Stimulated activated CD4-positive, alpha-beta T cell treated with anti-CD3 and anti-CD28 coated beads, Interleukin-1b, Interleukin-23, amount 100 ng/mL, for 1 hour (primary cell): Measurements from ENCODE around the gene SRCIN1.
"Not testable (repeated sequence)": the region's sequence is repeated elsewhere in the genome, so short reads cannot be mapped to it uniquely, and the experiment has no call there.

ENCODE experiments used
- DNase-seq, 2 donors: peaks; one replicate each; pipeline ENCODE4 v3.0.0-alpha.2; 2020; ENCODE audit warnings: low read depth in 2 of 2

SRCIN1 gene, protein sequence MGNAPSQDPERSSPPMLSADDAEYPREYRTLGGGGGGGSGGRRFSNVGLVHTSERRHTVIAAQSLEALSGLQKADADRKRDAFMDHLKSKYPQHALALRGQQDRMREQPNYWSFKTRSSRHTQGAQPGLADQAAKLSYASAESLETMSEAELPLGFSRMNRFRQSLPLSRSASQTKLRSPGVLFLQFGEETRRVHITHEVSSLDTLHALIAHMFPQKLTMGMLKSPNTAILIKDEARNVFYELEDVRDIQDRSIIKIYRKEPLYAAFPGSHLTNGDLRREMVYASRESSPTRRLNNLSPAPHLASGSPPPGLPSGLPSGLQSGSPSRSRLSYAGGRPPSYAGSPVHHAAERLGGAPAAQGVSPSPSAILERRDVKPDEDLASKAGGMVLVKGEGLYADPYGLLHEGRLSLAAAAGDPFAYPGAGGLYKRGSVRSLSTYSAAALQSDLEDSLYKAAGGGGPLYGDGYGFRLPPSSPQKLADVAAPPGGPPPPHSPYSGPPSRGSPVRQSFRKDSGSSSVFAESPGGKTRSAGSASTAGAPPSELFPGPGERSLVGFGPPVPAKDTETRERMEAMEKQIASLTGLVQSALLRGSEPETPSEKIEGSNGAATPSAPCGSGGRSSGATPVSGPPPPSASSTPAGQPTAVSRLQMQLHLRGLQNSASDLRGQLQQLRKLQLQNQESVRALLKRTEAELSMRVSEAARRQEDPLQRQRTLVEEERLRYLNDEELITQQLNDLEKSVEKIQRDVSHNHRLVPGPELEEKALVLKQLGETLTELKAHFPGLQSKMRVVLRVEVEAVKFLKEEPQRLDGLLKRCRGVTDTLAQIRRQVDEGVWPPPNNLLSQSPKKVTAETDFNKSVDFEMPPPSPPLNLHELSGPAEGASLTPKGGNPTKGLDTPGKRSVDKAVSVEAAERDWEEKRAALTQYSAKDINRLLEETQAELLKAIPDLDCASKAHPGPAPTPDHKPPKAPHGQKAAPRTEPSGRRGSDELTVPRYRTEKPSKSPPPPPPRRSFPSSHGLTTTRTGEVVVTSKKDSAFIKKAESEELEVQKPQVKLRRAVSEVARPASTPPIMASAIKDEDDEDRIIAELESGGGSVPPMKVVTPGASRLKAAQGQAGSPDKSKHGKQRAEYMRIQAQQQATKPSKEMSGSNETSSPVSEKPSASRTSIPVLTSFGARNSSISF

DNA sequence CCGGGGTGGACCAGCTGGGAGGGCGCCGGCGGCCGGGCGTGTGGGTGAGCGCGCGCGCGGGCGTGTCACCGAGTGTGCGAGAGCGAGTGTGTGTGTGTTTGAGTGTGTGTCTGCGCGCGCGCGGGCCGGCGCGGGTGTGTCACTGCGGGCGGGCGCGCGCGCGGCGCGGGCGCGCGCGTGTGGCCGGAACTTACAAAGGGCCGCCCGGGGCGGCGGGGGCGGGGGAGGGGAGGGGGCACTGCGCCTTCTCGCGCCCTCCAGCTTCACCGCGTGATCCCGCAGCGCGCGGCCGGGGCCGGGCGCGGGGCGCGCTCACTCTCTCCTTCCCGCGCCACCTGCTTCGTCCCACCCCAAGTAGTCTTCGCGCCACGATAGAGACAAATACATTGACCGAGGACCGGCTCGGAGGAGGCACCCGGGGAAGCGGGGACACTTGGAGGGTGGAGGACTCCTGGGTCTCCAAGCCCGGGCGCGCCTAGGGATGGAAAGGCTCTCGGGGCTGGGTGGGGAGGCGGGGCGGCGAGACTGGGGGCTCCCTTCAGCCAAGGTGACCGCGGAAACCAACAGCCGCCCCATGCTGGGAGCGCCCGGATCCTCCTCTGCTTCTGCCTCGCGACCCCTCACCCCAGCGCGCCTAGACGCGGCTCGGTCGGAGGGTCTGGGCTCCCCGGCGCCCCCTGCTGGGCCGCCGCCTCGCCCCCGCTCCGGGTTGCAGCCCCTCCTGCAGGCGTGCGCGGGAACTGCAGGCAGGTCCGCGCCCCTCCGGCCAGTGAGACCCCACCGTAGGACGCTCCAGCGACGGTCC is at the start of gene SRCIN1:
TSS of gene SRCIN1 (minus strand) at position 112 of the 805 bp plus-strand sequence. CDS start 247 bp downstream, outside the sequence.
- DNase-seq = peak in 1 of 2 donors; percentile 26

DNA sequence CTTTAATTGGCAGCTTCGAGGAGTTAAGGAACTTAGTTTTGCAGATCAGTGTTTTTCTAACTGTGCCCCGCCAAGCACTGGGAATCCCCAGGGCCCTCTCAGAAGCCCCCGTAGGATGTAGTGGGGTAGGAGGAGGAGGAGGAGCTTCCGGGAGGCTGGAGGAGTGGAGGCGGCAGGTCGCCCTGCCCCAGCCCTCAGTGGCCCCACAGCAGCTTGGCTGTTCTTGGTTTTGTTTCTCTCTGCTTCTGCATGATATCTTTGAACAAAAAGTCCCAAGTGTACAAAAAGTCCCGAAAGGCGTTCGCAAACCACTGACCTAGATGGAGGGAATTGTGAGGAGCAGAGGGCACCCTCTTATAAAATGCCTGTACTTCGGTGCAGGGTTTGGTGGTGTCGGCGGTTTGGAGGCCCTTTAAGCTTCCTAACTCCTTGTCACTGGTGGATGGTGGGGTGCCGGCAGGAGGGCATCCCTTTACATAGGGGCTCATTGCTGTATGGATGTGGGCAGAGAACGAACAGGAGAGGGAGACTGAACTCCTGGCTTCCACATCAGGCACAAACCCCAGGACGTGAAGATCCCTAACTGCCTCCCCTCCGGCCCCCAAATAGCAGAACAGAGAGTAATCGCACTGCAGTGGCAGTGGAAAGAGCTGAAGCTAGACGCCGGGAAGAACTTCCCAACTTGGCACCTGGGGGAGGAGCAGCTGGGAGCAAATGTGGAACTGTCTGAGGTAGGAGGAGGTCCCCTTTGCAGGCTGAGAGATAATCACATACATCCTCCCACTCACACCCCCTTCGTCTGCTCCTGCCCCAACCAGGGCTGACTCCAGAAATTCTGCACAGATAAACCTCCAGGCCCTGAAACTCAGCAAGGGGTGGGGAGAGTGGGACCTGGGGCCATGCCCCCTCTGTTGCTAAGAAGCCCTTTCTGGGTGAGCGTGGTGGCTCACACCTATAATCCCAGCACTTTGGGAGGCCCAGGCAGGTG is 49.0 kb upstream of the SRCIN1 start:
- DNase-seq = no peak

DNA sequence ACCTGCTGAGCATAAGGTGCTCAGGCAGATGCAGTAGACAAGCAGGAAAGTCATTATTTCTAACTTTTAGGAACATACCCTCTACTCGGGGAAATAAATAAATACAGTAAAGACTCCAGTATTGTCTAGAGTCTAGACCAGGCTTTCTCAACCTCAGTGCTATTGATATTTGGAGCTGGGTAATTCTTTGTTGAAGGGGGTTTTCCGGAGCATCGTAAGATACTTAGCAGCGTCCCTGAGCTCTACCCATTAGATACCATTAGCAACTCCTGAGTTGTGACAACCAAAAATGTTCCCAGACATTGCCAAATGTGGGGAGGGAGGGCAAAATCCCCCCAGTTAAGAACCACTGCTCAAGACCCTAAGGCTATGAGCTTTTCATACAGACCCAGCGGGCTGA is 47.9 kb upstream of the SRCIN1 start:
- no peak for DNase-seq

DNA sequence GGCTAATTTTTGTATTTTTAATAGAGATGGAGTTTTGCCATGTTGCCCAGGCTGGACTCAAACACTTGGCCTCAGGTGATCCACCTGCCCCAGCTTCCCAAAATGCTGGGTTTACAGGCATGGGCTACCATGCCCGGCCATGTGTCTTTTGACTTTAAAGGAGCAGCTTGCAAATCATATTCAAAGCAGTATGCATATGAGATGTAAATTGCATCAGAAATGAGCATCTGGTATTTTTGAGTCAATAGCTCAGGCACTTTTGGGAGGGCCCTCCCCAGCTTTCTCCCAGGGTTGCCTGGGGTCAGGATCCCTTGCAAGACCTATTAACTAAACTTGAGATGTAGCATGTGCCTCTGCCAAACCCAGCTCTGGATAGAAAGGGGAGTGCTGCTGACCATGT is 47.5 kb upstream of the SRCIN1 start:
- DNase-seq = no peak

DNA sequence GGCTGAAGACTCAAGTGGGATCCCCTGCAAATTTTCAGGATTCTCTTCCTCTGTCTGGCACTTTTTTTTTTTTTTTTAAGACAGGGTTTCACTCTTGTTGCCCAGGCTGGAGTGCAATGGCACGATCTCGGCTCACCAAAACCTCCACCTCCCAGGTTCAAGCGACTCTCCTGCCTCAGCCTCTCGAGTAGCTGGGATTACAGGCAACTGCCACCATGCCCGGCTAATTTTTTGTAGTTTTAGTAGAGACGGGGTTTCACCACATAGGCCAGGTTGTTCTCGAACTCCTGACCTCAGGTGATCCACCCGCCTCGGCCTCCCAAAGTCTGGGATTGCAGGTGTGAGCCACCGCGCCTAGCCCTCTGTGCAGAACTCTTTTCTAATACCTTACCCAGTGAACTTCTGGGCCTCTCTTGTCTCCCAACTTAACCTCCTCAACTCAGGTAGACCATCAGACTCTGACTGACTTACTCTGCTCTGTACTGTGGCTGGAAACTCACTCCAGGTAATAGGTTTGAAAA is 45.0 kb upstream of the SRCIN1 start:
- DNase-seq = not testable (repeated sequence)

DNA sequence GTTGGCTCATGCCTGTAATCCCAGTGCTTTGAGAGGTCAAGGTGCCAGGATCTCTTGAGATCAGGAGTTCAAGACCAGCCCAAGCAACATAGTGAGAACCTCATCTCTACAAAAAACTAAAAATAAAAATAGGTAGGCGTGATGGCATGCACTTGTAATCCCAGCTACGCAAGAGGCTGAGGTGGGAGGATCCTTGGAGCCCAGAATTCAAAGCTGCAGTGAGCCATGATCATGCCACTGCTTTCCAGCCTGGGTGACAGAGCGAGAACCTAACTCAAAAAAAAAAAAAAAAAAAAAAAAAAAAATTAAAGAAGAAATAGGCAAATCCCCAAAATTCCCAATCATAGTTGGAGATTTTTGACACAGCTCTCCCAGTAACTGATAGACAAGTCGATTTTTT is 32.2 kb upstream of the SRCIN1 start:
- DNase-seq = no peak

DNA sequence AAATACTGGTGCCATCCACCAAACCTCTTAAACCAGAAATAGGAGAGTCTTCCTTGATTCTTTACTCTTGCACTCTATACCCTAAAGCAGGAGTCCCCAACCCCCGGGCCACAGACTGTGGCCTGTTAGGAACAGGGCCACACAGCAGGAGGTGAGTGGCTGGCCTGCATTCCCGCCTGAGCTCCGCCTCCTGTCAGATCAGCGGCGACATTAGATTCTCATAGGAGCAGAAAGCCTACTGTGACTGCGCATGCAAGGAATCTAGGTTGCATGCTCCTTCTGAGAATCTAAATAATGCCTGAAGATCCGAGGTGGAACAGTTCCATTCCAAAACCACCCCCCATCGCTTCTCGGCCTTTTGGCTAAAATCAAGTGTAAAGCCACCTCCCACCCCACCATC is 30.3 kb upstream of the SRCIN1 start:
- DNase-seq = no peak

DNA sequence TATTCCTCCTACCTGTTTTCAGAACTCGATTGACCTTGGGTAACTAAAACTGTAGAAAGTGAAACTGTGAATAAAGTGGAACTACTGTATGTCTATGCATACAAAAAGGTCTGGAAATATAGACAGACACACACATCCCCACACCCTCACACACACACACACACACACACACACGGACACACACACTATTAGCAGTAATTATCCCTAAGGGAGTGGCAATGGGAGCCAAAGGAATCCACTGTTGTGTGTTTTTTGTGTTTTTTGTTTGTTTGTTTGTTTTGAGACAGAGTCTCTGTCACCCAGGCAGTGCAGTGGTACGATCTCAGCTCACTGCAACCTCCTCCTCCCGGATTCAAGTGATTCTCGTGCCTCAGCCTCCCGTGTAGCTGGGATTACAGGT is 26.6 kb upstream of the SRCIN1 start:
- DNase-seq = no peak

DNA sequence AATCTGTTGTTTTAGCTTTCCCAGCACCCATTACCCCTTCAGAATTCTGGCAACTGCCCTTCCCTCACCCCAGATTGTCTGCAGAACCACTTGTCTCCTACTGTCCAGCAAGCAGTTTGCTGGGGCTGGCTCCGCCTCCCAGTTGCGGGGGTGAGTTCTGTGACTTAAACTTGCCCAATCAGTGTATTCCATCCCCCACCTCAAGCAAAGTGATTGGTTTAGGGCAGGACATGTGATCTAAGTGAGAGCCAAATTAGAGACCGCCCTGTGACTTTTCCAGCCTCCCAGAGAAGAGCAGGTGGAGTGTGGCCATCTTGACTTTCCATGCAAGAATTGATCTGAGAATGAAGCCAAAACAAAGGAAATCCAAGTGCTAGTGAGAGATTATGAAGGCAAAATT is 22.7 kb upstream of the SRCIN1 start:
- no peak for DNase-seq

DNA sequence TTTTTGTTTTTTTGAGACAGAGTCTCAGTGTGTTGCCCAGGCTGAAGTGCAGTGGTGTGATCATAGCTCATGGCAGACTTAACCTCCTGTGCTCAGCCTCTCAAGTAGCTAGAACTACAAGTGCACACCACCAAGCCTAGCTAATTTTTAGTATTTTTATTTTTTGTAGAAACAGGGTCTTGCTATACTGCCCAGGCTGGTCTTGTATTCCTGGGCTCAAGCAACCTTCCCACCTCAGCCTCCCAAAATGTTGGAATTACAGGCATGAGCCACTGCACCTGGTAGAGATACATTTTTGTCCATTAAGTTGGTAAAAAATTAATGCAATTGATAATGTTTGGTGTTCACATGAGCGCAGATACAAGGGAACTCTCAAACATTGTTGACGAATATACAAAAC is 22.2 kb upstream of the SRCIN1 start:
- no peak for DNase-seq

DNA sequence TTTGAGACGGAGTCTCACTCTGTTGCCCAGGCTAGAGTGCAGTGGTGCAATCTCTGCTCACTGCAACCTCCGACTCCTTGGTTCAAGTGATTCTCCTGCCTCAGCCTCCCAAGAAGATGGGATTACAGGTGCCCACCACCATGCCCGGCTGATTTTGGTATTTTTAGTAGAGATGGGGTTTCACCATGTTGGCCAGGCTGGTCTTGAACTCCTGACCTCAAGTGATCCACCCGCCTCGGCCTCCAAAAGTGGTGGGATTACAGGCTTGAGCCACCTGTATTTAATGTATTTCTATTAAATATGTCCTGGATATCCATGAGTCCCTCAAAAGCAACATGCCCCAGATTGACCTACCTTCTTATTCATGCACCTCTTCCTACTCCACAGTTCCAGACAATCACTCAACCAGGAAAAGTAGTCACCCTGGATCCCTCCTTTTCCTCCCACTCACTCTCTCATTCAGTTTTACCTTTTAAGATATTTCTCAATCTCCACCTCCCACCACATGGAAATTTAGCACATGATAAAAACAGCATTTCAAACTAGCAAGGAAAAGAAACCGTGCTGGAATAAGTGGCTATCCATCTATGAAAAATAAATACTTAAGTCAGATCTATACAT is 21.0 kb upstream of the SRCIN1 start:
- DNase-seq = not testable (repeated sequence)

DNA sequence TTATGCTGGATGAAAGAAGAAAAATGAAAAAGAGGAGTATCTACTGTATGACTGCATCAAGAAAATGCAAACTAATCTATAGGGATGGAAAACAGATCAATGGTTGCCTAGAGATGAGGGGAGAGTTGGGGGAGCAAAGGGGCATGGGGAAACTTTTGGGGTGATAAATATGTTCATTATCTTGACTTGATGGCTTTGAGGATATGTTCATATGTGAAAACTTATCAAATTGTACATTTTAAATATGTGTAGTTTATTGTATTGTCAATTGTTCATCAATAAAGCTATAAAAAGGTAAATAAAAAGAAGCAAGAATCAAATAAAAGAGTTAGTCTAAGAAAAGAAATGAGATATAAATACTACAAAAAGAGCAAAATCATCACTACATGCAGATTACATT is 19.7 kb upstream of the SRCIN1 start:
- no peak for DNase-seq

DNA sequence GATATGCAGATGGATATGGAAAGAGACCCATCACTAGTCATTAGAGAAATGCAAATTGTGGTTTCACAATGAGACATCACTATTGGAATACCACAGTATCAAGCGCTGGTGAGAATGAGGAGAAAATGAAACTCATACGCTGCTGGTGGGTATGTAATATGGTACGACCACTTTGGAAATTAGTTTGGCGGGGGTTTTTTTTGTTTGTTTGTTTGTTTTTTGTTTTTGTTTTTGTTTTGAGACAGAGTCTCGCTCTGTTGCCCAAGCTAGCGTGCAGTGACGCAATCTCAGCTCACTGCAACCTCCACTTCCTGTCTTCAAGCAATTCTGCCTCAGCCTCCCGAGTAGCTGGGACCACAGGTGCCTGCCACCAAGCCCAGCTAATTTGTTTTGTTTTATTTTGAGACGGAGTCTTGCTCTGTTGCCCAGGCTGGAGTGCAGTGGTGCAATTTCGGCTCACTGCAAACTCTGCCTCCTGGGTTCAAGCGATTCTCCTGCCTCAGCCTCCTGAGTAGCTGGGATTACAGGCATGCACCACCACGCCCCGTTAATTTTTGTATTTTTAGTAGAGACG is 19.1 kb upstream of the SRCIN1 start:
- DNase-seq = not testable (repeated sequence)

DNA sequence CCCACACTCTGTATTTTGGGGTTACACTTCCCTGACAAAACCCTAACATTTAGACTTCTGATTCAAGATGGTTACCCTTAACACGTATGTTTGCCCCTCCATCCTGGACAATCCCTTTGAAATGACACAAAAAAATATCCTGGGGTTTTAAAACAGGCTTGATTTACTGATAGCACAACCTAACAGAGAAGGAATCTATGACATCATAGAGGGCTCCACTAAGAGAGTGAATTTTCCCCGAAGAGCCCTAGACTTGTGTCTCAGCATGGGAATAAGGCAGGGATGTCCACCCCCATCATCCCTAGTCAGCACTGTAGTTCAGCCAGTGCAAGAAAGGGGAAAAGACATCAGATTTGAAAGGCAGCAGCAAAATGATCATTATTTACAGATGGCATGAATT is 15.8 kb upstream of the SRCIN1 start:
- no peak for DNase-seq

DNA sequence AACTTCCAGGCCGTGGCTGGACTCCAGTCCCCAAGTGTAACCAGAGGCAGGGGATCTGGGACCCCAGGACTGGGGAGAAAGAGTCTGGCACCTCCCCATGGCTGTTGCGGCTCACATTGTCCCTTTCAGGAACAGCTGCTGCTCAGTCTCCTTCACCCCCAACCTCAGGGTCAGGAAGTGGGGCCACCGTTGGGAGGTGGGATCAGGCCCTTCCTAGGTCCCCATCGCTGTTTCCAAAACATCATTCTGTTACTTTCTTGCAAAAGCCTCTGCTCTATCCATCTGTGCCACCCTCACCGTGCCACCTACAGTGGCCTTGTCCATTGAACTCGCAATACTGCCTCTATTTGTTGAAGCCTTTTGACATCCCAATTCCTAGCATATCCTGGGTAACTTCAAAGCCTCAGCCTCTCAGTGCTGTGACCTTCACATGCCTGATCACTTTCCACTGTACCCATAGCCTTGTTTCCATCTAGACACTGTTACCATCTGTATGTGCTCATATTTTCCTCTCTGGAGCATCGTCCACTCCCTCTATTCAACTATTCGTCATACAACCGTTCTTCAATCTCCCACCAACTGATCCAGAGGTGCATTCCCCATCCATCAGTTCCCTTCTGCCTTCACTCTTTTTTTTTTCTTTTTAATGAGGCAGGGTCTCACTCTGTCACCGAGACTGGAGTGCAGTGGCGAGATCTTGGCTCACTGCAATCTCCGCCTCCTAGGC is 15.0 kb upstream of the SRCIN1 start:
- no peak for DNase-seq

DNA sequence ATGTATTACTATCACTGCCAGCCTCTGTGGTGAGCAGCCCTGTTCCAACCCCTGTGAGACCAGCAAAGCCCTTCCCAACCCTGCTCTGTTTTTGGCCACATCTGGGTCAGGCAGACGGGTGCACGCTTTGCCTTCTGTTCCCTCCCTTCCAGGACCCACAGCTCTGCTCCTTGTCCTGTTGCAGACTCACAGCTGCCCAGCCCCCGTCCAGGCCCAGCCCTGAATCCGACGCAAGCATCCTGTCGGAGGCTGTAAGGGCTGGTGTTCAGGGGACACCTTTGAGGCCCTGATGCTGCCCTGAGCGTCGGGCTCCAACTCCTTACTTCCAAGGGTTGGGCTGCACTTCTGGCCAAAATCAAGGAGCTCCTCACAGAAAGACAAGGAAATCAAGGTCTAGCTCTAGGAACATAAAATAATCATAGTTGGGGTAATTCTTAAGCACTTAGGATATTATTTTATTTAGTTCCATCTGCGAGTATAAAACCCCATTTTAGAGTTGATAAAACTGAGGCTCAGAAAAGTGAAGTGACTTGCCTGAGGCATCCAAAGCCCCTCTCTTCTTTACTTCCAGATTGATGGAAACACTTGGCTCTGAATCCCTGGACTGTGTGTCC is 14.3 kb upstream of the SRCIN1 start:
- DNase-seq = no peak

DNA sequence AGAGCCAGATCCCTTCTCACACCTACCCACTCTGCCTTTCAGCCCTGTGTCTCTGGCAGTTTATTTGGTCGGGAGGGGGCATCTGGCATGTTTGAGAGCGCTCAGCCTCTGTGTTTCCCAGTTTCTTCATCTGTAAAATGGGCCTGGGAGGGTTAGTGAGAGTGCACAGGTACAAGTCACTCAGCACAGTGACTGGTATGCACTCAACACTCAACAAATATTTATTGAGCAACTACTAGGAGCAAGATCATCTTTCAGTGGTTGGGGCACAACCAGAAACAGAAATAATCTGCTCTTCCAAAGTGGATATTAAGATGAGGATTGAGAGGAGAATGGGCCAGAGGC is 13.7 kb upstream of the SRCIN1 start:
- no peak for DNase-seq
